CD4-positive, alpha-beta T cell (primary cell): ENCODE measurements around the gene BTRC. TPM values are rescaled to one million over a fixed set of nuclear protein-coding genes. Genes with fewer than 3 reads are reported as not detected.

Experiments
- ATAC-seq: fragments of 200-7000 bp; cut with Tn5 transposase; one replicate; pipeline ENCODE4 v1.10.0; 2022; ENCODE audit warnings: mild to moderate bottlenecking; ENCODE audit not compliant: poor library complexity
- CTCF ChIA-PET: fragments of 350-600 bp; sonication (Branson Sonifier 250); formaldehyde crosslinking; loops from one replicate; lab custom pipeline; 2021; ENCODE audit warnings: antibody characterized with exemption, inconsistent platforms; lab: Charles Lee
- POLR2A ChIA-PET: fragments of 350-600 bp; sonication (Branson Sonifier 250); formaldehyde crosslinking; loops from one replicate; lab custom pipeline; 2021; ENCODE audit warnings: antibody characterized with exemption, inconsistent platforms; lab: Charles Lee
- DNase-seq, 14 experiments: peaks; one replicate each; pipeline ENCODE4 v3.0.0-alpha.2; 2013 to 2020; ENCODE audit warnings: mixed read lengths in 2 of 14
- H3K27ac ChIP-seq, 2 donors: one replicate each; pipeline versions ENCODE4 v1.5.1 to v1.7.0; 2013; ENCODE audit warnings: low read length in 2 of 2, low read depth in 1 of 2, mild to moderate bottlenecking in 1 of 2
- H3K27me3 ChIP-seq, 2 experiments: 1 replicate in 1 of 2; 2 replicates in 1 of 2; pipeline versions ENCODE4 v1.6.1 to v1.7.0; 2013; ENCODE audit warnings: low read length in 2 of 2, control low read depth in 1 of 2, mild to moderate bottlenecking in 1 of 2, moderate library complexity in 1 of 2; ENCODE audit not compliant: insufficient read depth in 2 of 2, control insufficient read depth in 1 of 2
- H3K36me3 ChIP-seq: one replicate; pipeline ENCODE4 v1.6.1; 2013; ENCODE audit warnings: low read length, control low read depth; ENCODE audit not compliant: insufficient read depth
- H3K4me1 ChIP-seq: one replicate; pipeline ENCODE4 v1.6.1; 2013; ENCODE audit warnings: low read length, control low read depth; ENCODE audit not compliant: insufficient read depth
- H3K4me3 ChIP-seq: one replicate; pipeline ENCODE4 v1.5.1; 2013; ENCODE audit warnings: mild to moderate bottlenecking, low read length, moderate library complexity
- H3K9me3 ChIP-seq, 2 experiments: 1 replicate in 1 of 2; 2 replicates in 1 of 2; pipeline versions ENCODE4 v1.6.1 to v1.7.0; 2013; ENCODE audit warnings: low read length in 2 of 2, mild to moderate bottlenecking in 2 of 2, control low read depth in 1 of 2, moderate library complexity in 1 of 2; ENCODE audit not compliant: control insufficient read depth in 1 of 2, insufficient read depth in 1 of 2
- H3K27ac Mint-ChIP-seq: one replicate; pipeline ENCODE4 v1.8.0; 2020; ENCODE audit warnings: mixed read lengths
- H3K27me3 Mint-ChIP-seq: one replicate; pipeline ENCODE4 v1.8.0; 2021; ENCODE audit warnings: mixed read lengths
- H3K36me3 Mint-ChIP-seq: one replicate; pipeline ENCODE4 v1.8.0; 2021; ENCODE audit warnings: low read depth, mixed read lengths
- H3K4me1 Mint-ChIP-seq: one replicate; pipeline ENCODE4 v1.8.0; 2021; ENCODE audit warnings: low read depth, mixed read lengths
- H3K4me3 Mint-ChIP-seq: one replicate; pipeline ENCODE4 v1.8.0; 2020; ENCODE audit warnings: mild to moderate bottlenecking, mixed read lengths
- H3K9me3 Mint-ChIP-seq: one replicate; pipeline ENCODE4 v1.8.0; 2020; ENCODE audit warnings: mixed read lengths
- CTCF ChIP-seq: fragments of 200-600 bp; IDR thresholded peaks from one replicate; pipeline ENCODE4 v1.8.0; 2022; ENCODE audit warnings: antibody characterized with exemption, mild to moderate bottlenecking
- intact Hi-C, 2 experiments: fragments of 100-400 bp; cut with DNase I in 1 of 2; cut with micrococcal nuclease in 1 of 2; formaldehyde crosslinking; loops; one replicate each; pipeline versions ENCODE4 v1.15.1 to v1.9.0; 2023 to 2025; cut with DNase I, micrococcal nuclease
- total RNA-seq, 174 experiments: library from RNA in 2 of 174; stranded (reverse) in 2 of 174; gene quantifications; one replicate each; pipeline ENCODE4 v1.2.3 and lab custom pipeline; 2021 to 2026

BTRC gene
- total RNA-seq, 2 experiments from 2014 or later = 13.1 to 13.2 TPM

- CTCF ChIA-PET = interaction anchor here (0.8 kb wide), 1 partner anchor 27 kb away, joined by 3 read pairs; no protein-coding TSS in a partner anchor
- no peak for DNase-seq
- Histone ChIP-seq H3K4me1 (no peaks in the 10 kb centered on the region), H3K4me3 (no peak overlapping the region), H3K36me3 (no peaks in the 10 kb centered on the region), H3K9me3 (no peaks in the 10 kb centered on the region), H3K27me3 (no peaks in the 10 kb centered on the region), H3K27ac (no peak overlapping the region)
- no peak overlapping the region for H3K4me3 Mint-ChIP-seq
- H3K27ac Mint-ChIP-seq = no peak overlapping the region
- H3K9me3 Mint-ChIP-seq = no peaks in the 10 kb centered on the region
- H3K4me1 Mint-ChIP-seq = peaks cover 6% of the 10 kb centered on the region
- TF ChIP-seq CTCF = no peak
- peaks cover 7% of the 10 kb centered on the region for H3K36me3 Mint-ChIP-seq
- no peak for ATAC-seq
- POLR2A ChIA-PET = interaction anchor here (0.5 kb wide), 1 partner anchor 22 kb away, joined by 3 read pairs; no protein-coding TSS in a partner anchor
- intact Hi-C loops = no loop called here
- H3K27me3 Mint-ChIP-seq = no peaks in the 10 kb centered on the region
Measured at GRCh38 chr10:101493782-101494281, 139.9 kb downstream of the BTRC start.

- intact Hi-C loops = no loop called here
- no peak for TF ChIP-seq CTCF
Measured at GRCh38 chr10:101494650-101495049, 140.7 kb downstream of the BTRC start.

DNA sequence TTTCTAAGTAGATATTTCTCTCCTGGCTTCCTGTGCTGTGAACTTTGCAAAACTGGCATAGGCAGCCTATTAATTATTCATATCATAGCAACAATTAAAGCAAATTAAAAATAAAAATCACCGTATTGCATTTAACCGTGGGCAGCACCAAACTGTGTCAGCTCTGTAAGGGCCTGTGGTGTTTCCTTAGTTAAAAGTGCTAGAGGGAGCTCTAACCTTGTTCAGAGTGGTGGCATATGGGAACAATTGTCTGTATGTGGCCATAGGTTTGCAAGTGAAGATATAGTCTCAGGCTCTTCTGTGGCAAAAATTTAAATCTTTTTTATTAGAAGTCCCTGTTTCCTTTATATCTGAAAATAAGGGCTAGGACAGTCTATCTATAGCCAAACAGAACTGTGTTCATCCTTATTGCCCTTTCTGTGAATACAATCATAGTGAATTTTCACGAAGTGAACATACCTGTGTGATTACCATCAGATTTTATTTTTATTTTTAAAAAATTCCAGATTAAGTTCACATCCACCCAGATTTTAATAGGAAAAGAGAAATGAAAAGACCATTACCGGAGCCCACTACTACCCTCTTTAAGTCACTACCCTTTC is 141.5 kb downstream of the BTRC start:
- no peak overlapping the region for H3K27ac ChIP-seq
- no peaks in the 10 kb centered on the region for H3K27me3 Mint-ChIP-seq
- peaks cover 3% of the 10 kb centered on the region for H3K36me3 Mint-ChIP-seq
- H3K36me3 ChIP-seq = no peaks in the 10 kb centered on the region
- H3K4me3 ChIP-seq = no peak overlapping the region
- H3K4me1 ChIP-seq = no peaks in the 10 kb centered on the region
- no peak overlapping the region for H3K27ac Mint-ChIP-seq
- DNase-seq = no peak
- no peak for TF ChIP-seq CTCF
- ChIA-PET POLR2A (no interaction called here), CTCF (no interaction called here)
- ATAC-seq = no peak
- H3K27me3 ChIP-seq = no peaks in the 10 kb centered on the region
- intact Hi-C loops = no loop called here
- H3K4me1 Mint-ChIP-seq = peaks cover 3% of the 10 kb centered on the region
- no peaks in the 10 kb centered on the region for H3K9me3 Mint-ChIP-seq
- H3K4me3 Mint-ChIP-seq = no peak overlapping the region
- H3K9me3 ChIP-seq = no peaks in the 10 kb centered on the region

More at GRCh38 chr10:101494650-101495049, 140.7 kb downstream of the BTRC start:
- no peak overlapping the region for H3K27ac ChIP-seq
- Mint-ChIP-seq H3K27ac (no peak overlapping the region), H3K4me1 (peaks cover 6% of the 10 kb centered on the region), H3K9me3 (no peaks in the 10 kb centered on the region), H3K36me3 (peaks cover 7% of the 10 kb centered on the region), H3K4me3 (no peak overlapping the region), H3K27me3 (no peaks in the 10 kb centered on the region)
- ChIA-PET POLR2A (no interaction called here), CTCF (interaction anchor here (0.8 kb wide), 1 partner anchor 28 kb away, joined by 3 read pairs; no protein-coding TSS in a partner anchor)
- H3K9me3 ChIP-seq = no peaks in the 10 kb centered on the region
- H3K4me3 ChIP-seq = no peak overlapping the region
- no peaks in the 10 kb centered on the region for H3K36me3 ChIP-seq
- no peaks in the 10 kb centered on the region for H3K27me3 ChIP-seq
- H3K4me1 ChIP-seq = no peaks in the 10 kb centered on the region
- ATAC-seq = no peak
- no peak for DNase-seq
